Adrenal gland (tissue), 12 donors: ENCODE data around the gene CSAD. TPM values are rescaled to one million over a fixed set of nuclear protein-coding genes. Genes with fewer than 3 reads are reported as not detected.

Source experiments
- DNase-seq, 7 donors: peaks; one replicate each; pipeline ENCODE4 v3.0.0-alpha.2; 2019 to 2020
- H3K27ac ChIP-seq, 5 donors: fragments of 200-600 bp; sonication (generic) in 4 of 5; 1 replicate in 3 of 5; 2 replicates in 2 of 5; pipeline versions ENCODE4 v1.5.1 to v1.8.0; 2016 to 2020; ENCODE audit warnings: mild to moderate bottlenecking in 1 of 5
- H3K27me3 ChIP-seq: fragments of 200-600 bp; 2 replicates; pipeline ENCODE4 v1.8.0; 2021
- H3K36me3 ChIP-seq, 2 donors: fragments of 200-600 bp; replicated peaks in 1 of 2; 1 replicate in 1 of 2; 2 replicates in 1 of 2; pipeline versions ENCODE4 v1.5.1 to v1.8.0; 2018 to 2022
- H3K4me1 ChIP-seq, 2 donors: fragments of 200-600 bp; replicated peaks in 1 of 2; 1 replicate in 1 of 2; 2 replicates in 1 of 2; pipeline versions ENCODE4 v1.5.1 to v1.8.0; 2018 to 2021
- H3K4me3 ChIP-seq, 4 donors: fragments of 200-600 bp; sonication (generic) in 3 of 4; one replicate each; pipeline ENCODE4 v1.5.1; 2016 to 2018
- H3K9me3 ChIP-seq, 3 donors: fragments of 200-600 bp; sonication (generic) in 1 of 3; replicated peaks in 1 of 3; 1 replicate in 2 of 3; 2 replicates in 1 of 3; pipeline versions ENCODE4 v1.5.1 to v1.8.0; 2016 to 2021
- POLR2A ChIP-seq, 2 donors: fragments of 450-650 bp; IDR thresholded peaks; one replicate each; pipeline ENCODE4 v1.6.1; 2017; ENCODE audit warnings: antibody characterized with exemption in 2 of 2, mild to moderate bottlenecking in 2 of 2, moderate library complexity in 1 of 2
- WGBS, 4 donors: extraction: QIAGEN DNeasy Blood & Tissue Kit in 2 of 4; methylation state at CpG; one replicate each; pipeline versions ENCODE4 v1.1.5 to v1.1.7; 2013 to 2017; 5-methylcytosine and 5-hydroxymethylcytosine counted together
- intact Hi-C, 2 donors: fragments of 100-400 bp; cut with DNase I; formaldehyde crosslinking; loops; one replicate each; pipeline versions ENCODE4 v1.14.1 to v1.15.0; 2022 to 2023
- polyA plus RNA-seq, 3 donors: library from polyadenylated mRNA; stranded (reverse); fragments of 200-250 nt in 2 of 3; fragments of 350-450 nt in 1 of 3; fragmentation: Illumina TruSeq in 1 of 3; extraction: RNeasy Lipid Tissue Mini Kit (QIAGEN cat#74804) in 1 of 3; gene quantifications; one replicate each; pipeline ENCODE4 v1.2.3, GENCODE V29; 2013 to 2014
- total RNA-seq, 9 donors: library from RNA; depleted of rRNA in 4 of 9; stranded (reverse); fragments of >200 nt in 4 of 9; fragments of 120-200 nt in 1 of 9; fragmentation: NEBNext Ultra II Directional in 1 of 9; extraction: Animal tissue kit (Norgen Biotek cat#: 25700) in 1 of 9; gene quantifications; one replicate each; pipeline versions ENCODE4 v1.1.0 to v1.2.4, GENCODE V29; 2013 to 2023
- TF ChIP-seq, protein P1 (sequence below), 6 experiments: fragments of 450-650 bp in 4 of 6; fragments of 200-600 bp in 2 of 6; sonication (generic) in 1 of 6; IDR thresholded peaks; 1 replicate in 5 of 6; 2 replicates in 1 of 6; pipeline versions ENCODE4 v1.5.1 to v1.8.0; 2016 to 2021; ENCODE audit warnings: antibody characterized with exemption in 6 of 6, mild to moderate bottlenecking in 2 of 6, moderate library complexity in 1 of 6
- donor health status: healthy with polysubstance abuse.
- donor health status: Bipolar disorder and iron deficiency.
- donor health status: DM: yes; HTN: yes; CAD: no.
- donor health status: DM: no; HTN: no; CAD: no.
- donor health status: DM: no; HTN: no; CAD: no.
- donor health status: DM: yes; HTN: yes; CAD: no.

CSAD gene
- total and polyA plus RNA-seq, 12 donors = 2.3 to 140 (median 20.6) TPM

GRCh38 chr12:53222170-53222721 lies 41.5 kb upstream of the CSAD start:
- Histone ChIP-seq H3K4me3 (peak overlapping the region in 2 of 4 donors; percentile 73 to 91), H3K27me3 (no peaks in the 10 kb centered on the region), H3K36me3 (no peaks in the 10 kb centered on the region), H3K4me1 (peaks cover 30 to 53% of the 10 kb centered on the region in 2 donors), H3K9me3 (no peaks in the 10 kb centered on the region), H3K27ac (peak overlapping the region in 4 of 5 donors; percentile 91 to 99 (median 97))
- intact Hi-C loops = no loop called here
- no peak for TF ChIP-seq POLR2A (IDR thresholded peaks at IDR 0.05)
- TF ChIP-seq, protein P1, sequence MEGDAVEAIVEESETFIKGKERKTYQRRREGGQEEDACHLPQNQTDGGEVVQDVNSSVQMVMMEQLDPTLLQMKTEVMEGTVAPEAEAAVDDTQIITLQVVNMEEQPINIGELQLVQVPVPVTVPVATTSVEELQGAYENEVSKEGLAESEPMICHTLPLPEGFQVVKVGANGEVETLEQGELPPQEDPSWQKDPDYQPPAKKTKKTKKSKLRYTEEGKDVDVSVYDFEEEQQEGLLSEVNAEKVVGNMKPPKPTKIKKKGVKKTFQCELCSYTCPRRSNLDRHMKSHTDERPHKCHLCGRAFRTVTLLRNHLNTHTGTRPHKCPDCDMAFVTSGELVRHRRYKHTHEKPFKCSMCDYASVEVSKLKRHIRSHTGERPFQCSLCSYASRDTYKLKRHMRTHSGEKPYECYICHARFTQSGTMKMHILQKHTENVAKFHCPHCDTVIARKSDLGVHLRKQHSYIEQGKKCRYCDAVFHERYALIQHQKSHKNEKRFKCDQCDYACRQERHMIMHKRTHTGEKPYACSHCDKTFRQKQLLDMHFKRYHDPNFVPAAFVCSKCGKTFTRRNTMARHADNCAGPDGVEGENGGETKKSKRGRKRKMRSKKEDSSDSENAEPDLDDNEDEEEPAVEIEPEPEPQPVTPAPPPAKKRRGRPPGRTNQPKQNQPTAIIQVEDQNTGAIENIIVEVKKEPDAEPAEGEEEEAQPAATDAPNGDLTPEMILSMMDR (IDR thresholded peaks at IDR 0.05) = no peak
- 42 to 54% (median 46%) methylated on average over 5 of the region's 5 CpGs for WGBS, 4 donors
- no peak for DNase-seq

DNA sequence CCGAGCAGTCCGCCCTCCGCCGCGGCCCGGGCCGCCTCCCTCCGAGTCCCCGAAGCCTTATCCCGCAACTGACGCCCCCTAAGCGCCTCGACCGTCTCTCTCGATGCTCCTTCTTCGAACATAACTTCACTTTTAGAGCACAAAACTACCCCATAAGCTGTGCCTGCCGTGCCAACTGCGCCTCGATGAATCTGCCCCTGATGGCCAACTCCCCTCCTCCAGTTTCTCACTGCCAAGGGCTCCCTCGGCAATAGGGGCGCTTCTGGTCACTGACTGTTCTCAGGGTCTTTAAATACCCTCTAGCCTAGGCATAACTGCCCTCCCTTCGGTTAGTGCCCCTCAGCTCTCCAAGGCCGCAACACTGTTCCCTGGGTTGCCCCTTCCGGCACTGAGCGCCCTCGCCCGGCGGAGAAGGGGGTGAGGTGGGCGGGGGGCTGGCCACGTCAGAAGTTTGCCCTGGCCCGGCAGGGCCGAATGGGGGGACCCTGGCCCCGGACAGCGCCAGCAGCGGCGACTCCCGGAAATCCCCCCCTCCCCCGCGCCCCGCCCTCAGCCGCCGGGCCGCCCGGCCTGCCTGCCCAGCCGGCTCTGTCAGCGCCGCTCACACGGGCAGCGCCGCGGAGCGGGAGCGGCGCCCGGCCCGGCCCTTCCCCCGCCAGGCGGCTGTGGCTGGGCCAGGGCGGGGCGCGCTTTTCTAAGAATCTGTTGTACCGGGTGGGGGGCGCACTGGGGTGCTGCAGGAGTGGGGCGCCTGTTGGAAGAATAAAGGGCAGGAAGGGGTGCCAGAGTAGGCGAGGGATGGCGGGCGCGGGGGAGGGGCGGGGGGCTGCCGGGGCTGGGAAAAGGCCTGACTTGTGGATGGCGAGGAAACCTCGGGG lies 40.7 kb upstream of the CSAD start:
- intact Hi-C loops = no loop called here

GRCh38 chr12:53220694-53221202 lies 40.0 kb upstream of the CSAD start:
- Histone ChIP-seq H3K4me1 (peaks cover 34 to 58% of the 10 kb centered on the region in 2 donors), H3K9me3 (no peaks in the 10 kb centered on the region), H3K4me3 (peak overlapping the region; percentile 22 to 91 (median 69)), H3K27ac (peak overlapping the region; percentile 91 to 100 (median 97)), H3K27me3 (no peaks in the 10 kb centered on the region), H3K36me3 (no peaks in the 10 kb centered on the region)
- intact Hi-C loops = no loop called here
- DNase-seq = peak; percentile 92 to 94 (median 94)
- peak; percentile 15 to 58 for TF ChIP-seq POLR2A (IDR thresholded peaks at IDR 0.05)
- TF ChIP-seq, protein P1 (IDR thresholded peaks at IDR 0.05) = no peak
- WGBS, 4 donors = 0 to 2% (median 0%) methylated on average over 7 to 42 of the region's 42 CpGs

More for the DNA sequence above, 40.7 kb upstream of the CSAD start:
- peaks cover 34 to 58% of the 10 kb centered on the region in 2 donors for H3K4me1 ChIP-seq
- 0 to 1% (median 1%) methylated on average over 14 to 72 of the region's 72 CpGs for WGBS, 4 donors
- TF ChIP-seq, protein P1 (IDR thresholded peaks at IDR 0.05) = peak in 2 of 6 experiments; percentile 10 to 12
- peak; percentile 50 to 57 for TF ChIP-seq POLR2A (IDR thresholded peaks at IDR 0.05)
- peak overlapping the region in 3 of 4 donors; percentile 68 to 91 (median 73) for H3K4me3 ChIP-seq
- DNase-seq = peak; percentile 70 to 82 (median 76)
- no peaks in the 10 kb centered on the region for H3K36me3 ChIP-seq
- no peaks in the 10 kb centered on the region for H3K27me3 ChIP-seq
- H3K9me3 ChIP-seq = no peaks in the 10 kb centered on the region
- H3K27ac ChIP-seq = peak overlapping the region; percentile 91 to 100 (median 97)
